GM18907 (cell line): ENCODE results near the gene ZEB2.

Source experiments
- ATAC-seq: cut with Tn5 transposase; IDR thresholded peaks from one replicate; pipeline ENCODE4 v1.9.1; 2021; ENCODE audit warnings: mild to moderate bottlenecking, moderate library complexity; ENCODE audit not compliant: unreplicated experiment

Gene ZEB2

DNA sequence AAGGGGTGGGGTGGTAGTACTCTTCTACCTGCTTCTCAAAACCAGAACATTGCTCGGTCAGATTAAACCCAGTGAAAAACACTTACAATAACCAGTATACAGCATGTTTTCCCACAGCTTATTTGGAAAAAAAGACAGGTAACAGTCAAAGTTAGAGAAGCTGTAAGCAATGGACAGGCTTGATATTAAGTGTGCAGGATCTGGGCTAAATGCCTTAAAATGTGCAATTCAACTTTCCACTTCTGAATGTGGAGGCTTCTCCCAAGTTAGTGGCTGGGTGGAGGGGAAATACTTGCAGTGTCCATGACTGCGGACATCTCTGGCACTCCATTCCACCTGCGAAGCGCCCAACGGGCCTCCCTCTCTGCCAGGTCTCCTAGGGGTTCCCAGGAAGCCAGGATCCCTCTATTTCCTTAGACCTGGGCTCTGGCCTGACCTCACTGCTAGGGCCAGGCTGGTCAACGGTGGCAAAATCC lies 5.3 kb downstream of the ZEB2 start:
- no peak for ATAC-seq

GRCh38 chr2:144513388-144514101 lies 6.4 kb downstream of the ZEB2 start:
- ATAC-seq, result no peak

- ATAC-seq, result no peak
These were observed 7.0 kb downstream of the ZEB2 start for GRCh38 chr2:144512891-144513351.

DNA sequence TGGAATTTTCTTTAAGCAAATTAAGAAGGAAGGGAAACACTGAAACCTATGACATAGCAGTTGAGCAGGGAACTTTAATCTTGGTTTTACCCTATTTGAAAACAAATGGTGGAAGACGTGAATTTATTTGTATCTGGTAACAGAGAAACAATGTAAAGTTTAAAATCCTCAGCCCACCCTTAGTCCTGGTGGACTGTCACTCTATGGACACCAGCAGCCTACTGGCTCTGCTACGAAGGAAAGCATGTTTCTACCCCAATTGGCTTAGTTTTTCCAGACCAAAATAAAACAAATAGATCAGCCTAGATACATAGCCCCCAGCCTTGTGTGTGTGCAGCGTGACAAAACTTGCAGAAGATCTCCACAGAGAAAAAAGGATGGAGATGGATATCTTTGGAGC lies 7.4 kb downstream of the ZEB2 start:
- ATAC-seq, result no peak

DNA sequence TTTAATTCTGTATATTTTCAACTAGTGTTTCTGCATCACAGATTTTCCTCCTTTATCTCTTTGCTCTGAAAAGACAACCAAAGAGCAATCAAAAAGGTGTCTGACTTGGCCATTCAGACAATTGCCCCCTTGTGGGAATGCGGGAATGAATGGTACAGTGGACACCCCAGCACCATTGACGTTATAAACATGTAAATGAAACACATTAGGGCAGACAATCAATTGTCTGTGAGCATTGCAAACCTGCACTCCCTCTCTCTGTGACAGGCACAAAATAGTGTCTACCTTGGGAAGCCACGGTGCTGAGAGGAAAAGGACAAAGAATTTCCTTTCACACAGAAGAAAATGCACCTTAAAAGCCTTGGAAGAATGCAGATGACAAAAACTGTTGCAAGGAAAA lies 8.0 kb downstream of the ZEB2 start:
- no peak for ATAC-seq

DNA sequence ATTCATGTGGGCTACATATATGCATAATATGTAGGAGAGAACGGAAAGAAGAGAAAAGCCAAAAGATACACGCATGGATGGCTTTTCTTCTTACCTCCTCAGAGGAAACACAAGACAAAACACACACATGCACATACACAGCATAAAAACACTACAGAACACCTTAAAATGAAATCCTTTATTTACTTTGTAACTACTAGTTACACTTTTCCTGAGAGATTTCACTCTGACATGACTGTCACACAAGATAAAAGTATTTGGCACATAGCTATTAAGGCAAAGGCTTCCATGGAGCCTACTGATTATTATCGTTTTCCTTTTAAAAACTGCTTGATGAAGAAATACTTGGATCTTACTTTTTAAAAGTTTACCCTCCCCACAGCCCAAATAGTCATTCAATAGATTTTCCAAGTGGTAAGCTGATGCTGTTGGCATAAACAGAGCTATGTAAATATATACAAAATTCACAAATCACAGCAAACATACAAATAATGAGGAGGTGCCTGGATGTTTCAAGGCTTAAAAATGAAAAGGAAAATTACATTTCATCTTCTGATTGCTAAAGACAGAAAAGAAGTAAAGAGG lies 8.6 kb downstream of the ZEB2 start:
- ATAC-seq, result no peak

DNA sequence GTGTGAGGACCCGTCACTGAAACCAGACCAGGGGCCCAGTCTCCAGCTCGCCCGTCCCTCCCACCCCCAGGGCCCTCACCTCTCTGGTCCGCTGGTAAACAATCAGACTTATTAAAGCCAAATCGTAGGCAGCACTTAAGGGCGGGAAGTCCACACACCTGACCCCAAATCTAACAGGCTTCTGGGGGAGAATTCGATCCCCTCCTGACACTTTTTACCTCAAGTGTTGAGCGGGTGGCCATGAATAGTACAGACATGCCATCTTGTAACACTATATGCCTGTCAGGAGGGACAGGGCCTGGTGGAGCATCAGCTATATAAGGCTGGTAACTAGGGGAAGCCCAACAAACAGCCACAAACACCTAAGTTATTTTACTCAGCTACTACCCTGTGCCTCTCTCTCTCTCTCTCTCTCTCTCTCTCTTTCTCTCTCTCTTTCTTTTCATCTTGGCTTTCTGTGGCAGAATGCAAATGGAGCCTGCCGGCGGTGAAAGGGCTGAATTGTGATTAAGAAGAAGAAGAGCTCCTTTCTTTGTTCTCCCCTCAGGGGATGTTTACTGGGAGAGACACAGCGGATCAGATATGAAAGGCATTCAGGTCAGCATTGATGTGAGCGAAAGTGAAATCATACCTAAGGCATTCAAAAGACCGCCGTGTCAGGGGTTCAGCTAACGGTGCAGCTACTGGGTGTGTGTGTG lies 9.5 kb downstream of the ZEB2 start:
- peak; percentile 73 for ATAC-seq

DNA sequence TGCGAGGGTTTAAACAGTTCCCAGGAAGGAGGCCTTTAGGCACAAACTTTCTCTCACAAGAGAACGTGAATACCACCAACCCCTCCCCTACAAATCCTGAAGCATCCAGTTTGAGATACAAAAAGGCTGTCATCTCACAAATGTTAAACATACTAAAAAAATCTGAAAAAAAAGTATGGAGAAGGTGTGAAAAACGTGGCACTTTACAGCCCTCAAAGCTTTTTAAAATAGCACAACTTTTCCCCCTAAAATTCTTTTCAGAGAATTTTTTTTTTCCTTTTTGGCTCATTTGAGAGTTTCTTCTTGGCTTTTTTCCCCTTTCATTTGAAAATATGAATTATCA lies 10.1 kb downstream of the ZEB2 start:
- no peak for ATAC-seq

DNA sequence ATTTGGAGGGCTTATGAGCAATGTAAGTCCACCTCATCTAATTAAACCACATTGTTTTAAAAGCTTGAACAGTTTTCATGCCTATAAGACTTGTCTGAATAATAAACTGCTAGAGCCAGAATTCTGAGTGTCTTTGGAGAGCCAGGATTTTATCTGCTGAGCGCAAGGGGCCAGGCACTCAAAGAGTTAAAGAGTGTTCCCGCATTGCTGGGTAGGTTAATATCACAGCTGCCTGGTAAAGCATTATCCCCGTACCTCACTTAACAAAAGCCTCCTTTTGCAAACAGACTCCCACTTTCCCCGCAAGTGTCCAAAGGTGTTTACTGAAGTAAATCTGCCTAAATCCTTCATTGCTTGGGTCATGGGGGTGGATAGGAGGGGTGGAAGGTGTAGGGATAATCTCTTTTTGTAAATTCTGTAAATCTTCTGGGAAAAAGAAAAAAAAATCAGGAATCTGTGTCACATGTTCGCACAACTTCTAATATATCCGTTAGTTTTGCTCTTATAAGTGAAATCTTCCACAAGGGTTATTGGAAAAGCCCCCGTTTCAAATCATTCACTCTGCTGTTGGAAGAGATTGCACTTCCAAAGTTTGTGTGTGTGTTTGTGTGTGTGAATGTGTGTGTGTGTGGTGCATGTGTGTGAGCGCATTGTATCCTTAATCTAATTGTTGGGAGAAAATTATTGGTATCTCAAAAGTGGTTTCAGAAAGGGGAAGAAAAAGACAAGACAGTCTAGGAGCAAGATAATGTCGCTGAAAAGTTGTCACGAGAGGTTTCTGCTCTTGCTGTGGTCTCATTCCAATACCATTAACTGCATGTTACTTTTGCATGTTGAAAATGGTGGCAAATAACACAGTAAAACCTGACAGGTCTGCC lies 10.7 kb downstream of the ZEB2 start:
- ATAC-seq, result no peak

GRCh38 chr2:144508172-144508851 lies 11.6 kb downstream of the ZEB2 start:
- ATAC-seq, result no peak

DNA sequence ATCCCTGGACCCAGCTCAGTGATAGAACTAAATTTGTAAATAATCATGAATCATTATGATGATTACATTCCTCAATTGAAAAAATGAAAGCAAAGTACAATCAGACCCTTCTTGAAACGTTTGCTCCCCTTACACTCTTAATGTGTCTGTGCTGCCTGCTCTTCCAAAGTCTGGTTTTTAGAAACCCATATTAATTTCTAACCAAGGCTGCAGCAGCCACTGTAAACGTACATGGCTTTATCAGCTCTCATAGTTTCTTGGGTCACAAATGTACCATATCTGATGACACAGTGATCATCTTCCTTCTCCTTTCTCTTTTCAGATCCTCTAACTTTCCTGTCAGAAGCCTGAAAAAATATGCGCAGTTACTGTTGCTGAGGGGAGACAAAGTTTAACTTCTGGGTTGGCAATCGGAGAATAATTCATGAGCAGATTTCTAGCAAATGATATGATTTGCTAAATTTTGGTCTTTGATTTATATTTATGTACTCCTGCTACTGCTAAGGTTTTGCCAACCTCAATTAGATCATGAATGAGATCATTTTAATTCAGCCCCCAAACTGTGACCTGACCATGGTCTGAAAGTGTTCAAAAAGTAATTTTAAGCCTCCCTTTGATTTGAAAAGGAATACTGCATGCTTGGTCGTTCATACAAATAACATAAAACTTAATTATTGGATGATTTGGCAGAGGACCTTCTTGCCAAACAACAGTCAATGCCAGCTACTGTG lies 12.3 kb downstream of the ZEB2 start:
- ATAC-seq, result no peak

DNA sequence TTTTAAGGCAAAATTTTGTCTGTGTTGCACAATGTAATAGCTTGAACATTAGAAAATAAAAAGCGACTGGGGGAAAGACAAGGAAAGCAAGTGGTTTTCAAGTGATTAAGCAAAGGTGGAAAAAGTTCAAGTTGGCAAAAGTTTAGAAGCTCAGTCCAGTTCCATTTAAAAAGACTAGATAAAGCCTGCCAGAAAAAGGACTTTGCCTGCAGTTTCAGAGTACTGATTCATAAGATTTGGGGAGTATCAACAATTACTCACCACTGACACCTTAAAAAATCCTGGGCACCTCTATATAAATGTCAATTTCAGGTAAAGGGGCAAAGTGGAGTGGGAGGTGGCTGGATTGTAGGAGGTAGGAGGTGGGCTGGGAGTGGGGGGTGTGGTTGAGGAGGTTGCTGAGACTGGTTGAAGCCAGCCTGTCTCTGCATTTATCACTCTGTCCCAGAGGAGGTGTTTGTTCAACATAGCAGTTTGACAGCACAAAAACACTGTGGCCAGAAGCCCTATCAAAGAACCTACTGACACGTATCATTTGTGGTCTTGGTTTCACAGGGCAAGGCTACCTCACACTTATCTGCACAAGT lies 14.6 kb downstream of the ZEB2 start:
- no peak for ATAC-seq

- ATAC-seq, result no peak
These were observed 15.7 kb downstream of the ZEB2 start for GRCh38 chr2:144504218-144504641.

GRCh38 chr2:144503242-144503641 lies 16.7 kb downstream of the ZEB2 start:
- no peak for ATAC-seq

DNA sequence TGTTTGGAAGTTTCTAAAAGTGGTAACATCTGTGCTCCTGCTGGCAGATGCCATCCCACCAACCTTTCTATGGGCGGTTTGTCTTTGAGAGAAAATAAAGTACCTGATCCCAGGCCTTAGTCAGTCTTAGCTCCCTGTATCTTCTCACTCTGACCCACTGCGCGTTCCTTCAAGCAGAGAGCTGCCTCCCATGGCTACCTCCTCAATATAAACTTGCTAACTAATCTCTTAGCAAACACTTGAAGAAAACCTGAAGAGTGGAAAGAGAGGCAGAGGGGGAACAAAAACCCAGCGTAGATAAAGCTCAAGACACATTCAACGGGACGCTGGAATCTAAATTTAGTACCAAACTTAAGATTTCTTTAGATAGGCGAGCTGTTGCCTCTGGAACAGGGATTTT lies 17.6 kb downstream of the ZEB2 start:
- no peak for ATAC-seq

DNA sequence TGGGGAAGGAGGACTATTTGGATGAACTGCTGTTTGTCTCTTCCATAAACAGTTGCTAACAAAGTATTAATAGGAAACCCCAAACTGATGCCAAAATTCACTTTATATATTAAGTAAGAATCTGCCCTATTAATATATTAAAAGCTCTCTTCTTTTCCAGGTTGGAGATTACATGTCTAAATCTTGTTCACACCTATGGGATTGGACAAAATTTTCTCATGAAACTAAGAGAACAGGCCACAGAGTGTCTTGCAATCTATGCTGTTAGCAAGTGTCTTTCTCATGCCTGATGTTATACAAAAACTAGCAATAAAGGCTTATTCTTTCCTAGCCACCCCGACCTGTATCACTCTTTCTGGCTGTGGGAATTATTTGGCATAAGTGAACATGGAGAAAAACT lies 18.3 kb downstream of the ZEB2 start:
- ATAC-seq, result no peak

DNA sequence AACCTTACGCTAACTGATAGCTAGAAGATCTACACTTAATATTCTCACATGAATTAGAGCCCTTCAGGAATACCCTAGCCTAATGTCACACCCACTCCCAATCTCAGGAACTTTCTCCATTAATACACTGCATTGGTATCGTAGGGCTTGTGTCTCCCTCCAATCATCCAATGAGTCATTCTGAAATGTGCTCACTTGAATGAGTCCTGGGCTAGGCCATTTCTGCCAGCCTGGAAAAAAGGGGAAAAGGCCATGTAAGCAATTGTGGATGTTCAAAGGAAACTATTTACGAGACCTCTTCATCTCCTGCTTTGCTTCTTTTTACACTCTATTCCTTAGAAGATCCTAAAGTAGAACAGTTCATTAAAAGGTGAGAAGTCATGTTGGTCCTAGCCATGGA lies 18.8 kb downstream of the ZEB2 start:
- no peak for ATAC-seq

- no peak for ATAC-seq
These were observed 19.4 kb downstream of the ZEB2 start for GRCh38 chr2:144500563-144500962.

DNA sequence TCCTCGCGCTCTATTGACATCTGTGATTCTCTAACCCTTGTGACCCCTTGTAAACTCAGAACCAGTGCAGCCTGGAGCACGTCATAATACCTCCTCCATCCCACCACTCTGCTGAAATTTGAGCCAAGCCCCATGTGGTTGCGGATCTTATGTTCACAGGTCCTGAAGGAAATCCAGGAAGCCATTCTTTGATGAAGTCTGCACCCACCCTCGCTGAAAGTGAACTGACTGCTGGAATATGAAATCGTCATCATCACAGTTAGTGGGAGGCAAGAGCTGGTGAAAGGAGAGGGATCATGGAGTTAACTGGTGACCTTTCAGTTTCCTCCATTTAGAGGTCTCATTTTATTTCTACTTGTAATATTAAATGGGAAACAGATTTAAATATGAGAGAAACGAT lies 21.6 kb downstream of the ZEB2 start:
- ATAC-seq, result no peak
